HG03135 (cell line): ENCODE data around the gene CSNK2B.
"Not testable (repeated sequence)": the region's sequence is repeated elsewhere in the genome, so short reads cannot be mapped to it uniquely, and the experiment has no call there.

Experiments
- ATAC-seq: cut with Tn5 transposase; IDR thresholded peaks from one replicate; pipeline ENCODE4 v1.9.1; 2021; ENCODE audit warnings: mild to moderate bottlenecking, moderate library complexity; ENCODE audit not compliant: unreplicated experiment

CSNK2B gene

GRCh38 chr6:31687860-31688693, 22.2 kb downstream of the CSNK2B start:
- no peak for ATAC-seq

GRCh38 chr6:31689249-31690110, 23.6 kb downstream of the CSNK2B start:
- ATAC-seq = no peak

GRCh38 chr6:31690231-31691077, 24.6 kb downstream of the CSNK2B start:
- no peak for ATAC-seq

- no peak for ATAC-seq
These were observed 25.2 kb downstream of the CSNK2B start for GRCh38 chr6:31691078-31691463.

- no peak for ATAC-seq
These were observed 25.8 kb downstream of the CSNK2B start for GRCh38 chr6:31691564-31692108.

GRCh38 chr6:31692353-31692752, 26.5 kb downstream of the CSNK2B start:
- no peak for ATAC-seq

GRCh38 chr6:31692886-31693285, 27.0 kb downstream of the CSNK2B start:
- ATAC-seq = no peak

- no peak for ATAC-seq
These were observed 27.7 kb downstream of the CSNK2B start for GRCh38 chr6:31693535-31693934.

- ATAC-seq = no peak
These were observed 31.7 kb downstream of the CSNK2B start for GRCh38 chr6:31697555-31697954.

GRCh38 chr6:31700740-31701401, 35.0 kb downstream of the CSNK2B start:
- no peak for ATAC-seq

- no peak for ATAC-seq
These were observed 36.0 kb downstream of the CSNK2B start for GRCh38 chr6:31701666-31702404.

GRCh38 chr6:31702405-31702818, 36.5 kb downstream of the CSNK2B start:
- ATAC-seq = no peak

- peak; percentile 88 for ATAC-seq
These were observed 37.2 kb downstream of the CSNK2B start, which contains the start of gene ABHD16A for GRCh38 chr6:31702819-31703716. Gene ABHD16A, minus strand, starts transcription at chr6:31703324. Its CDS starts 43 bp downstream, at chr6:31703281.

GRCh38 chr6:31705931-31706330, 40.1 kb downstream of the CSNK2B start:
- ATAC-seq = no peak

- no peak for ATAC-seq
These were observed 40.7 kb downstream of the CSNK2B start, which contains the start of gene LY6G6F for GRCh38 chr6:31706599-31706998. Gene LY6G6F, plus strand, starts transcription at chr6:31706866. Its CDS starts 41 bp downstream, at chr6:31706907.

GRCh38 chr6:31707701-31708100, 41.8 kb downstream of the CSNK2B start:
- ATAC-seq = no peak

- ATAC-seq = no peak
These were observed 42.3 kb downstream of the CSNK2B start for GRCh38 chr6:31708224-31708623.

GRCh38 chr6:31709157-31709556, 43.3 kb downstream of the CSNK2B start:
- not testable (repeated sequence) for ATAC-seq
